GM10248 (cell line): ENCODE results near the gene INPP4B.

Experiments used
- CTCF ChIA-PET: fragments of 300-600 bp; sonication (Branson Sonifier 250); formaldehyde crosslinking; extraction: SDS; loops from one replicate; lab custom pipeline; 2021; ENCODE audit warnings: antibody characterized with exemption; lab: Yijun Ruan, JAX
- POLR2A ChIA-PET: fragments of 350-650 bp; sonication (Branson Sonifier 250); formaldehyde crosslinking; extraction: SDS; loops from one replicate; lab custom pipeline; 2020; ENCODE audit warnings: antibody characterized with exemption; lab: Yijun Ruan, JAX
- DNase-seq: peaks from one replicate; pipeline ENCODE4 v3.0.0; 2012; ENCODE audit errors: extremely low spot score
- CTCF ChIP-seq: IDR thresholded peaks from 2 replicates; pipeline ENCODE4 v1.5.1; 2012; ENCODE audit warnings: mild to moderate bottlenecking, low read depth; ENCODE audit errors: extremely low read depth, missing control alignments, control extremely low read depth

The INPP4B gene

GRCh38 chr4:142035566-142035965, 810.5 kb downstream of the INPP4B start:
- ChIA-PET CTCF (interaction anchor here (1.6 kb wide), 1 partner anchor 10 kb away, joined by 3 read pairs; no protein-coding TSS in a partner anchor), POLR2A (no interaction called here)
- no peak for DNase-seq
- no peak for TF ChIP-seq CTCF

- ChIA-PET CTCF (interaction anchor here (1.1 kb wide), 1 partner anchor 10 kb away, joined by 3 read pairs; no protein-coding TSS in a partner anchor), POLR2A (no interaction called here)
- TF ChIP-seq CTCF, result no peak
- DNase-seq, result no peak
Measured at GRCh38 chr4:142034101-142034500, 812.0 kb downstream of the INPP4B start.

GRCh38 chr4:142030010-142030409, 816.1 kb downstream of the INPP4B start:
- no peak for TF ChIP-seq CTCF
- CTCF ChIA-PET, result interaction anchor here (0.9 kb wide), 1 partner anchor 17 kb away, joined by 3 read pairs; no protein-coding TSS in a partner anchor
- DNase-seq, result no peak
- POLR2A ChIA-PET, result no interaction called here

GRCh38 chr4:142021761-142022160, 824.3 kb downstream of the INPP4B start:
- no peak for DNase-seq
- ChIA-PET CTCF (interaction anchor here (1.0 to 2.0 kb wide), 4 partner anchors 9 to 42 kb away, joined by 3 to 5 read pairs (median 3); no protein-coding TSS in a partner anchor), POLR2A (no interaction called here)
- no peak for TF ChIP-seq CTCF

GRCh38 chr4:142021181-142021580, 824.9 kb downstream of the INPP4B start:
- TF ChIP-seq CTCF, result no peak
- POLR2A ChIA-PET, result no interaction called here
- no peak for DNase-seq
- CTCF ChIA-PET, result interaction anchor here (1.2 to 2.0 kb wide), 2 partner anchors 18 to 42 kb away, joined by 3 to 5 read pairs; no protein-coding TSS in a partner anchor

GRCh38 chr4:142016031-142016430, 830.1 kb downstream of the INPP4B start:
- ChIA-PET CTCF (no interaction called here), POLR2A (no interaction called here)
- no peak for TF ChIP-seq CTCF
- no peak for DNase-seq
